ENCODE results near the gene RANGAP1. TPM values are rescaled to one million over a fixed set of nuclear protein-coding genes. Genes with fewer than 3 reads are reported as not detected.
A peak's percentile ranks its signal among the peaks of the same experiment; 100 is the strongest.

The RANGAP1 gene
- total RNA-seq, 4 donors from 2014 or later, result 119 to 150 (median 121) TPM

DNA sequence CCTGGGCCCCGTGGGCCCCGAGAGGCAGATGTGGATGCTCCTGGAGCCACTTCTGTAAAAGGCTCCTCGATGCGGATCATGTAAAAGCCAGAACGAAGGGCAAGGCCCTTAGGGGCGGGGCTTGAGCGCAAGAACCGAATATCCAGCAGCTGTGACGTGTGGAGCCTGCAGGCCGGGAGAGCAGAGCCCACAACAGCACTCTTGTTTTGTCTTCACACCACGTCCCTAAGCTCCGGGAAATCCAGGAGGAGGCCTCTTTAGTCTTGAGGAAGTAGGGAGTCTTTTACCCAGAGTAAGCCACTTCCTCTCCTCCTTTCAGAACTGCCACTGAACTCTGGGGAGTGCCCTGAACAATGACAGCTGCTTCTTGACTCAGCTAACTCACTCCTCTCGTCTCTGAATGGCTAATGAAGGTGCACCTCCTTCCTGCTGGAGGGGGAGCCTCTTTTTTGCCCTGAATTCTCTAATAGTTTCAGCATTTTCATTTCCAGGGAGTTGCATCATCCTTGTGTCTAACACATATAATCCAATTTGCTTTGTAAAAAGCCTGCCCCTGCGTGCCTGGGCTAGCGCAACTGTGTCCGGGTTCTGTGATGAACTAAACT lies 68.3 kb downstream of the RANGAP1 start:
- peak; percentile 51 to 87 for DNase-seq (ENCODE audit: low spot score in 2 of 2)
- TF ChIP-seq, protein P1, sequence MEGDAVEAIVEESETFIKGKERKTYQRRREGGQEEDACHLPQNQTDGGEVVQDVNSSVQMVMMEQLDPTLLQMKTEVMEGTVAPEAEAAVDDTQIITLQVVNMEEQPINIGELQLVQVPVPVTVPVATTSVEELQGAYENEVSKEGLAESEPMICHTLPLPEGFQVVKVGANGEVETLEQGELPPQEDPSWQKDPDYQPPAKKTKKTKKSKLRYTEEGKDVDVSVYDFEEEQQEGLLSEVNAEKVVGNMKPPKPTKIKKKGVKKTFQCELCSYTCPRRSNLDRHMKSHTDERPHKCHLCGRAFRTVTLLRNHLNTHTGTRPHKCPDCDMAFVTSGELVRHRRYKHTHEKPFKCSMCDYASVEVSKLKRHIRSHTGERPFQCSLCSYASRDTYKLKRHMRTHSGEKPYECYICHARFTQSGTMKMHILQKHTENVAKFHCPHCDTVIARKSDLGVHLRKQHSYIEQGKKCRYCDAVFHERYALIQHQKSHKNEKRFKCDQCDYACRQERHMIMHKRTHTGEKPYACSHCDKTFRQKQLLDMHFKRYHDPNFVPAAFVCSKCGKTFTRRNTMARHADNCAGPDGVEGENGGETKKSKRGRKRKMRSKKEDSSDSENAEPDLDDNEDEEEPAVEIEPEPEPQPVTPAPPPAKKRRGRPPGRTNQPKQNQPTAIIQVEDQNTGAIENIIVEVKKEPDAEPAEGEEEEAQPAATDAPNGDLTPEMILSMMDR (IDR thresholded peaks at IDR 0.05), result no peak
- TF ChIP-seq POLR2A (IDR thresholded peaks at IDR 0.05), result no peak
- H3K4me3 ChIP-seq (ENCODE audit: low read depth, poor library complexity, severe bottlenecking), result no peak overlapping the region
- 36 to 46% methylated on average over 16 of the region's 16 CpGs for WGBS, 2 donors
- intact Hi-C loops (cut with DNase I; ENCODE audit: low total_unique reads), result no loop called here

DNA sequence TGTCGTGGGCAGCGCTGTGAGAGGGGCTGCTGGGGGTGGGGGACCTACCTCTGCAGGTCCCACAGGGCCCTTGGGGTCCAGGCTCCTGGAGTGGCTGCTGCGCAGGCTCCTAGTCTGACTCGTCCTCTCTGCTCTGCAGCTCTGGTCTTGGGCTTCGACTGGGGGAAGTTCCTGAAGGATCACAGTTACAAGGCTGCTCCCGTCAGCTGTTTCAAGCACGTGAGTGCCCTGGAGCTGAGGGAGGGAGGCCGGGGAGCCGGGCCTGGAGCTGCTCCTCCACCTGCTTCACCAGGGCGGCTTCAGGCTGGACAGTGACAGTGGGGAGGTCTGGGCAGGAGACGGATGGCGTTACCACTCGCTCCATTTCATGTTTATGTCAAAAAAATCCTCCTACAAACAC lies 69.0 kb downstream of the RANGAP1 start:
- no peak overlapping the region for H3K4me3 ChIP-seq (ENCODE audit: low read depth, poor library complexity, severe bottlenecking)
- WGBS, 2 donors, result 65 to 76% methylated on average over 10 to 13 of the region's 13 CpGs
- DNase-seq (ENCODE audit: low spot score in 2 of 2), result no peak
- TF ChIP-seq, protein P1 (IDR thresholded peaks at IDR 0.05), result no peak
- TF ChIP-seq POLR2A (IDR thresholded peaks at IDR 0.05), result no peak
- intact Hi-C loops (cut with DNase I; ENCODE audit: low total_unique reads), result no loop called here

DNA sequence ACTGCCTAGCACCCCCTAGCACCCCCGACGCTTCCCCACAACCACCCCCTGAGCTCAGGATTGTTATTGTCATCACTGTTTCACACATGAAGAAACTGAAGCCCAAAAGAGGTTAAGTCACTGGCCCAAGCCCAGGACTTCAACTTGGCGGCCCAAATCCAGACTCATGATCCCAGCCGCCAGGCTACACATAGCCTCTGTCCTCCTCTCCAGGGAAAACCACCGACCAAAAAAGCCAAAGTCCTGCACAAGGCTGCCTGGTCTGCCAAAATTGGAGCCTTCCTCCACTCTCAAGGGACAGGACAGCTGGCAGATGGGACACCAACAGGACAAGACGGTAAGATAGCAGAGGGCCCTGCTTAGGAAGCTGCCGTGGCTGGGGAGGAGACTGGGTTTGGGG lies 70.1 kb downstream of the RANGAP1 start:
- WGBS, 2 donors, result 86 to 94% methylated on average over 7 of the region's 7 CpGs
- no peak for DNase-seq (ENCODE audit: low spot score in 2 of 2)
- TF ChIP-seq POLR2A (IDR thresholded peaks at IDR 0.05), result no peak
- TF ChIP-seq, protein P1 (IDR thresholded peaks at IDR 0.05), result no peak
- no peak overlapping the region for H3K4me3 ChIP-seq (ENCODE audit: low read depth, poor library complexity, severe bottlenecking)
- intact Hi-C loops (cut with DNase I; ENCODE audit: low total_unique reads), result no loop called here

DNA sequence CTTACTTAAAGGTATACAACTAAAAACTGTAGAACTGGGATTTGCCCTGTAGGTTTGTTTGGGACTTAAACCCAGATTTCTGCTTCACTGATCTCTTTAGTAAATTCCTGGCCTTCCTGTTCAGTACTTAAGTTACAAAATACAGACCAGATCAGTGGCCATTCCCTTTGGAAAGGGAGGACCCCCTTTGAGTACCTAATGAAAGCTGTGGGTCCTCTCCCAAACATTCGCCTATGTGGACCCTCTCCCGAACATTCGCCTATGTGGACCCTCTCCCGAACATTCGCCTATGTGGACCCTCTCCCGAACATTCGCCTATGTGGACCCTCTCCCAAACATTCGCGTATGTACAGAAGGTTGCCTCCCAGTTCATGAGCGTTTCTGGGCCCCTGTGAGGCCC lies 70.6 kb downstream of the RANGAP1 start:
- no peak overlapping the region for H3K4me3 ChIP-seq (ENCODE audit: low read depth, poor library complexity, severe bottlenecking)
- intact Hi-C loops (cut with DNase I; ENCODE audit: low total_unique reads), result no loop called here
- no peak for TF ChIP-seq POLR2A (IDR thresholded peaks at IDR 0.05)
- TF ChIP-seq, protein P1 (IDR thresholded peaks at IDR 0.05), result no peak
- DNase-seq (ENCODE audit: low spot score in 2 of 2), result no peak
- 97 to 98% methylated on average over 10 of the region's 10 CpGs for WGBS, 2 donors

DNA sequence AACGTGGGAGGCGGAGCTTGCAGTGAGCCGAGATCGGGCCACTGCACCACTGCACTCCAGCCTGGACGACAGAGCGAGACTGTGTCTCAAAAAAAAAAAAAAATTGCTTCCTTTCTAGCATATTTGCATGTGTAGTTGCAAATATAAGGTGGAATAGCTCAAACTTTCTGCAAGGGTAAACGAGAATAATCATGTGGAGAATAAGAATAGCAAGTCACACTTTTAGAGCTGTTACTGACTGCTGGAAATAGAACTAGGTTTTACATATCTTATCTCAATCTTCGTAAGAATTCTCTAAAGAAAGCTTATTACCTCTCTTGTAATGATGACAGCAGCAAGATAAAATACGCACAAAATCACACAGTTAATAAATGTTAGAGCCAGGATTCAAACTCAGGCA lies 79.3 kb downstream of the RANGAP1 start:
- H3K4me3 ChIP-seq (ENCODE audit: low read depth, poor library complexity, severe bottlenecking), result no peak overlapping the region

More for the DNA sequence above, 79.3 kb downstream of the RANGAP1 start:
- TF ChIP-seq, protein P1 (IDR thresholded peaks at IDR 0.05), result no peak
- no peak for TF ChIP-seq POLR2A (IDR thresholded peaks at IDR 0.05)
- 85 to 89% methylated on average over 9 of the region's 9 CpGs for WGBS, 2 donors
- DNase-seq (ENCODE audit: low spot score in 2 of 2), result no peak
- intact Hi-C loops (cut with DNase I; ENCODE audit: low total_unique reads), result no loop called here

Data from lower leg skin (tissue), 4 donors.